GM10266 (cell line): Measurements from ENCODE around the gene ZBTB16.

Experiments used
- DNase-seq: peaks from one replicate; pipeline ENCODE4 v3.0.0; 2012; ENCODE audit errors: extremely low spot score
- TF ChIP-seq, protein P1 (sequence below): IDR thresholded peaks from 2 replicates; pipeline ENCODE4 v1.5.1; 2012; ENCODE audit warnings: mild to moderate bottlenecking, low read depth; ENCODE audit not compliant: control insufficient read depth, insufficient read depth; ENCODE audit errors: missing control alignments

Gene ZBTB16

DNA sequence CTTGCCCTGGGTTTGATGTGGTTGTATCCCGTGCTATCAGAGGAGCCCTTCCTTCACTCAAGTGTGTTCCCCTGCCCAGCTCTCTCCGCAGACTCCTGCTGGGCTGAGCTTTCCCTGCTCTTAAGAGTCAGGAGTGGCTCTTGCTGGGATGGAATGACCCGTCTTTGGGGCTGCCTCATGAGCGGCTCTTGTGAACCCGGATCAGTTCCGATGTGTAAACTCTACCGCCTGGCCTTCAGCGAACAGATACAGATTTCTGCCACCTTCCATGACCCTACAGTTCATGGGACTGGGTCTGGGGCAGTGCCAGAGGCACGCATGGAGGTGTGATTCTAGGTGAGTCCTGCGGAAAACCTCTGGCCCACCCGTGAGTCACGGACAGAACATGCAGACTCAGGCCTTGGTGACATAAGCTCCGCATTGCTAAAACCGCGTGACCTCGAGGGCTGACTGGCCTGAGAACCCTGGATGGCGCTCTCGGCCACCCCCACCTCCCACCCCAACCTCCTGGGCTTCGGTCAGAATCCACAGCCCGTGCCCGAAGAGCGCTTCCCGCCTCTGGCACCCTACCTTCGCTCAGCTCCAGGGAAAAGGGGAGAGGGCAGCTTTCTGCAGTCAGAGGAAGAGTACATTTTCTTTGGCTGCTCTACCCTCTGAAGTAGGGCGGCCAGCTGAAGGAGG lies 1.3 kb upstream of the ZBTB16 start:
- no peak for DNase-seq

GRCh38 chr11:114058871-114059277 lies 637 bp upstream of the ZBTB16 start:
- no peak for DNase-seq
- TF ChIP-seq, protein P1, sequence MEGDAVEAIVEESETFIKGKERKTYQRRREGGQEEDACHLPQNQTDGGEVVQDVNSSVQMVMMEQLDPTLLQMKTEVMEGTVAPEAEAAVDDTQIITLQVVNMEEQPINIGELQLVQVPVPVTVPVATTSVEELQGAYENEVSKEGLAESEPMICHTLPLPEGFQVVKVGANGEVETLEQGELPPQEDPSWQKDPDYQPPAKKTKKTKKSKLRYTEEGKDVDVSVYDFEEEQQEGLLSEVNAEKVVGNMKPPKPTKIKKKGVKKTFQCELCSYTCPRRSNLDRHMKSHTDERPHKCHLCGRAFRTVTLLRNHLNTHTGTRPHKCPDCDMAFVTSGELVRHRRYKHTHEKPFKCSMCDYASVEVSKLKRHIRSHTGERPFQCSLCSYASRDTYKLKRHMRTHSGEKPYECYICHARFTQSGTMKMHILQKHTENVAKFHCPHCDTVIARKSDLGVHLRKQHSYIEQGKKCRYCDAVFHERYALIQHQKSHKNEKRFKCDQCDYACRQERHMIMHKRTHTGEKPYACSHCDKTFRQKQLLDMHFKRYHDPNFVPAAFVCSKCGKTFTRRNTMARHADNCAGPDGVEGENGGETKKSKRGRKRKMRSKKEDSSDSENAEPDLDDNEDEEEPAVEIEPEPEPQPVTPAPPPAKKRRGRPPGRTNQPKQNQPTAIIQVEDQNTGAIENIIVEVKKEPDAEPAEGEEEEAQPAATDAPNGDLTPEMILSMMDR, result no peak

More for the DNA sequence above, 1.3 kb upstream of the ZBTB16 start:
- TF ChIP-seq, protein P1, result no peak

DNA sequence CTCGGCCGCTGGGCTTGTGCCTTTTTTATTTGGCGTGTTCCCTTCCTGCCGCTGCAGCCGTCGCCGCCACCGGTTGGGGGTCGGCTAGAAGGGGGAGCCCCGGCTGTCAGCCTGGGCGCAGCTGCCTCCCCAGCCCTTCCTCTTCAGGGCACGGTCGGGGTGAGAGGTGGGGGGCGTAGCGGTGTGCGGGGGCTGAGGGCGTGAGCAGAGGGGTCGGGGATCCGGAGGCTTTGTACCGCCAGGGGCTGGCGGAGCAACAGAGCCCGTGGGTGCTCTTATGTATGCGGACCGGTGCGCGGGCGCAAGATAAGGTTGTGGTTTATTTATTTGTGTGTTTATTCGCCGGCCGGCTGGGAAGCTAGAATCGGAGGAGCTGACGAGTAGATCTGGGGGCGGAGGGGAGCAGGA lies 477 bp downstream of the ZBTB16 start:
- no peak for DNase-seq
- TF ChIP-seq, protein P1, result no peak

DNA sequence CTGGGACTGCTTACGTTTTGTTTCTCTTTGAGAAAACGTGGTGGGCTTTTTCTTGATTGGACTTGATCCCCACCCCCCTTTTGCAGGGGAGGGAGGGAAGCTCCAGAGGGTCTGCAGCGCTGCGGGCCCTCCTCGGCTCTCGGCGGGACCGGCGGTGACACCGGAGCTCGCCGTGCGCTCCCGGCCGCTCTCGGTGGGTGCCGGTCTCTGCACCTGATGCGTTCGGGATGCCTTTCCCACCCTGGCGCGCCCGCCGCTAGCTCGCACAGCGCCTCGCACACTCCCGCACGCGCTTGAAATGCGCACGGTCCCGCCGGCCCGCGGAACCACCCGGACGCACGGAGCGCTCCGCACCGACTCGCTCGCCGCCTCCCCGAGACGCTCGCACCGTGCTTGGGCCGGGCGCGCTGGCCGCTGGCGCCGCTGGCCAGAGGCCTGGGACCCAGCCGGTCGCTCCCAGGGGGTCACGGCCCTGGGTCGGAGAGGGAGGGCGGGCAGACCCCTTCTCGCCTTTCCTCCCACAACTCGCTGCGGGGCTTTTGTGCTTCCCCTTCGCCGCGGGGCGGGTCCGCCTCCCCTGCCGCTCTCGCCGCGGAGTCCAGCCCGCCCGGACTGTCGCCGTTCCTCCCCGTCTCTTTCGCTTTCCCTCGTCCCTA lies 1.0 kb downstream of the ZBTB16 start:
- no peak for DNase-seq
- TF ChIP-seq, protein P1, result no peak

DNA sequence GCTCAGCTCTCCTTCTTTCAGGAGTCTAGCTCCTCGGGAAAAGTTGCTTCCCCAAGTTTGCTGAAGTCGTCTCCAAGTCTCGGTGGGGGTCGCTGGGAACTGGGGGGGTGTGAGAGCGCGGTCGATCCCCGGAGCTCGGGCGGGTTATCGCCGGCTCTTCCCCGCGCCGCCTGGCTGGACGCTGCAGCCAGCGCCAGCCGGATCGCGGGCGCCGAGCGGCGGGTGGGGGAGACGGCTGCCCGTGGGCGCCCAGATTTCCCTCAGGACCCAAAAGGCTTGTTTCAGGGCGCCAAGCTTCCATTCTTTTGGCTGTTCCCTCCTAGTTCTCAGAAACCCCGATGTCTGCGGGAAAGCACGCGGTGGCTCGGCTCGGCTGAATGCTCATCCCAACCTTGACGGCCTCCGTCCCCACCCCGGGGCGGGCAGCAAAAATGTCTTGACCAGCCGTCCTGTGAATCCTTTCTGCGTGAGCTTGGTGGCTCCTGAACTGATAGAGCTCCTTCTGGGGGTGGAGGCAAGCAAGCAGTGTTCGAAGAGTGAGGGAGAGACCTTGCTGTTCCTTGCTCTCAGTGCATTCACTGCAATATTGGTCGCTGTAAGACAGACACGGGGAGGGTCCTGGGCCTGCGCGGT lies 1.7 kb downstream of the ZBTB16 start:
- DNase-seq, result peak; percentile 37
- TF ChIP-seq, protein P1, result no peak

DNA sequence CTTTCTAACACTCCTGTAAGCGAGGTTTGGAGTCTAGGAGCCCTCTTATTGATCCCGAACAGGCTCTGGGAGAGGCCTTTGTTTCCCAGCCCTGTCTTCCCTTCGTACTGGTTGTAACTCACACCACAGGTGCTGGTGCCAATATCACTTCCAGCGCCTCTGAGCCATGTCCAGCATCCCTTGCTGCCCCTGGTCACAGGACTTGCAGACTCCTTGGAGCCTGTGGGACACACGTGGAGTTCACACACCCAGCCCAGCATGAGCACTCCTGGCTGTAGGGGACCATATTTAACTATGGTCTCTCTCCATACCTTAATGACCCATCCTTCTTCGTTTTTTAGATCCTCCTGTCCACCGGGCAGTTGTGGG lies 2.2 kb downstream of the ZBTB16 start:
- no peak for DNase-seq
- TF ChIP-seq, protein P1, result no peak

- TF ChIP-seq, protein P1, result no peak
- DNase-seq, result no peak
These were observed 2.8 kb downstream of the ZBTB16 start for GRCh38 chr11:114062272-114062671.
